HepG2 (cell line): Measurements from ENCODE around the gene CBLN3. TPM values are rescaled to one million over a fixed set of nuclear protein-coding genes. Genes with fewer than 3 reads are reported as not detected.
A peak's percentile ranks its signal among the peaks of the same experiment; 100 is the strongest.

Experiments
- CHCHD3 ChIP-seq: sonication (generic); formaldehyde crosslinking; IDR thresholded peaks from 2 replicates; pipeline ENCODE4 v1.8.0; 2022; ENCODE audit warnings: mild to moderate bottlenecking, missing genetic modification reagents, moderate library complexity
- FOXM1 ChIP-seq: sonication (generic); formaldehyde crosslinking; IDR thresholded peaks from 2 replicates; pipeline ENCODE4 v1.5.0; 2020; ENCODE audit warnings: missing genetic modification reagents
- MXD4 ChIP-seq: IDR thresholded peaks from 2 replicates; pipeline ENCODE4 v1.6.1; 2016; ENCODE audit warnings: mild to moderate bottlenecking, missing biosample characterization, missing genetic modification reagents
- NONO ChIP-seq, 2 experiments: fragments of 450-650 bp in 1 of 2; sonication (generic) in 1 of 2; formaldehyde crosslinking in 1 of 2; IDR thresholded peaks in 1 of 2; conservative IDR thresholded peaks in 1 of 2; 2 replicates each; pipeline versions ENCODE4 v1.6.1 to v1.8.0; 2017 to 2022; ENCODE audit warnings: mild to moderate bottlenecking in 1 of 2, missing genetic modification reagents in 1 of 2, moderate library complexity in 1 of 2
- POLR2AphosphoS5 ChIP-seq: IDR thresholded peaks from 2 replicates; pipeline ENCODE4 v1.6.1; 2012; ENCODE audit warnings: low read depth, low read length
- RBAK ChIP-seq: sonication (generic); formaldehyde crosslinking; IDR thresholded peaks from 2 replicates; pipeline ENCODE4 v1.5.1; 2020; ENCODE audit warnings: mild to moderate bottlenecking, missing genetic modification reagents
- RNF2 ChIP-seq: fragments of 450-650 bp; conservative IDR thresholded peaks from 2 replicates; pipeline ENCODE4 v1.6.1; 2016; ENCODE audit warnings: low read depth
- SOX13 ChIP-seq, 3 experiments: fragments of 450-650 bp in 1 of 3; sonication (generic) in 1 of 3; formaldehyde crosslinking in 1 of 3; IDR thresholded peaks in 2 of 3; conservative IDR thresholded peaks in 1 of 3; 2 replicates each; pipeline versions ENCODE4 v1.5.0 to v1.6.1; 2016 to 2020; ENCODE audit warnings: antibody characterized with exemption in 1 of 3, mild to moderate bottlenecking in 1 of 3, missing compliant biosample characterization in 1 of 3, missing genetic modification reagents in 1 of 3, moderate library complexity in 1 of 3
- YY1 ChIP-seq: IDR thresholded peaks from 2 replicates; pipeline ENCODE4 v1.6.1; 2011; ENCODE audit warnings: low read length, low read depth, moderate library complexity, mild to moderate bottlenecking; ENCODE audit not compliant: insufficient read depth, insufficient replicate concordance
- ZNF3 ChIP-seq: IDR thresholded peaks from 2 replicates; pipeline ENCODE4 v1.7.0; 2017; ENCODE audit warnings: inconsistent platforms
- ZNF678 ChIP-seq: sonication (generic); formaldehyde crosslinking; IDR thresholded peaks from 2 replicates; pipeline ENCODE4 v1.4.0; 2020; ENCODE audit warnings: mild to moderate bottlenecking, missing genetic modification reagents
- polyA plus RNA-seq, 8 experiments: library from polyadenylated mRNA; depleted of rRNA in 3 of 8; stranded (reverse) in 7 of 8; unstranded in 1 of 8; fragments of >200 nt; fragmentation: Illumina TruSeq in 4 of 8; extraction: Trizol in 4 of 8; gene quantifications; 2 replicates each; pipeline versions ENCODE4 v1.2.1 to v1.2.3, GENCODE V29; 2011 to 2016; ENCODE audit warnings: low read depth in 4 of 8, missing spikeins in 1 of 8, mixed read lengths in 1 of 8; ENCODE audit not compliant: insufficient read depth in 1 of 8
- total RNA-seq, 5 experiments: library from RNA; depleted of rRNA; stranded (reverse); fragments of >200 nt; fragmentation: Illumina TruSeq; extraction: Trizol; gene quantifications; 2 replicates each; pipeline ENCODE4 v1.2.3, GENCODE V29; 2016; ENCODE audit warnings: low read depth in 1 of 5
- TF ChIP-seq, protein P1 (sequence below): sonication (generic); formaldehyde crosslinking; IDR thresholded peaks from 2 replicates; pipeline ENCODE4 v1.8.1; 2023; ENCODE audit warnings: mild to moderate bottlenecking, missing genetic modification reagents, borderline replicate concordance
- TF ChIP-seq, protein P2 (sequence below): sonication (generic); formaldehyde crosslinking; IDR thresholded peaks from 2 replicates; pipeline ENCODE4 v1.4.0; 2020; ENCODE audit warnings: missing genetic modification reagents
- TF ChIP-seq, protein P3 (sequence below): sonication (generic); formaldehyde crosslinking; IDR thresholded peaks from 2 replicates; pipeline ENCODE4 v1.8.1; 2023; ENCODE audit warnings: mild to moderate bottlenecking, inconsistent platforms, moderate library complexity, missing genetic modification reagents, borderline replicate concordance
- TF ChIP-seq, protein P4 (sequence below): sonication (generic); formaldehyde crosslinking; IDR thresholded peaks from 2 replicates; pipeline ENCODE4 v1.5.1; 2020; ENCODE audit warnings: mild to moderate bottlenecking, missing genetic modification reagents
- TF ChIP-seq, protein P5 (sequence below): IDR thresholded peaks from 2 replicates; pipeline ENCODE4 v1.4.0; 2020; ENCODE audit warnings: mild to moderate bottlenecking, missing genetic modification reagents

Gene CBLN3
- total and polyA plus RNA-seq, 2 of the 13 experiments (the other 11 are each of a cell fraction or from before 2014, with no cell fraction given): 0.66 to 0.98 TPM

DNA sequence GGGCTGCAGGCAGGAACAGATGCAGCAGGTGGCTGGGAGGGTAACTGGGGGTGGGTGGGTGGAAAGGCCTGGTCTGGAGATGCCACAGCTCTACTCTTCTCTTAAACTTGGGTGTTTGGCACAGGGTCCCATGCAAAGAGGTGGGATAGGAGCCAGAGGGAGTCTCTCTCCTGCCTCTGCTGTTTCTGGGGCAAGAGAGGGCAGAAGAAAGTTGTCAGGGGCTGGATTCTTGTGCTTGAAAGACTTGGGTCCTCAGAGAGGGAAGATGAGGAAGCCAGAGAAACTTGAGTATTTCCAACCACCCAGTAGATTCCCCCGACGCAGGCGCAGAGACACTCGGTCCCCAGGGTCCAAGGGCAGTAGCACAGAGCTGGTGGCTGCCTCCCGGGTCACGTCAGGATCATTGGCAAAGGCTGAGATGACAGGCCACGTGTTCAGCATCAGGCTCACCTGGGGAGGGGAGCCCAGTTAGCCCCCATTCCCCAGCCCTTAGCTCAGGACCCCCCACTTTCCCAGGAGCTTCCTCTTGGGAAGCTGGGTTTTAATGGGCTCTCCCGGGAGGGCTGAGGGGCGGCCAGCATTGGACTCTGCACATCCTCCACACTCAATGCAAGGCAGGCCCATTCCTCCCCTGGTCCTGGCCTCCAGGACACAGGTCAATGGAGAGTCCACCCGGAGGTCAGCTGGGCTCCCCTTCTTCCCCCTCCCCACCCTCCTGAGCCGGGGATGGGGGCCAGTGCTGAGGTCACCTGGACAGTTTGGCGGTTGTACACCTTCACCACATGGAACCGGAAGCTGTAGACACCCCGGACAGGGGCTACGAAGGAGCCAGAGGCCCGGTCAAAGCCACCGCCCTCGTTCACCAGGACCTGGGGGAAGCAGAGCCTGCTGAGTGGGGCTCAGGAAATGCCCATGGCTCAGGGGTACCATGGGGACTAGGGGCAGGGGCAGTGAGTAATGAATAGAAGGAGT, 1.6 kb downstream of the CBLN3 start (continued):
- TF ChIP-seq, protein P1, sequence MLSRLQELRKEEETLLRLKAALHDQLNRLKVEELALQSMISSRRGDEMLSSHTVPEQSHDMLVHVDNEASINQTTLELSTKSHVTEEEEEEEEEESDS: 0 out of 2 replicates have a peak, but pooled peaks have one; percentile 18
- TF ChIP-seq, protein P2, sequence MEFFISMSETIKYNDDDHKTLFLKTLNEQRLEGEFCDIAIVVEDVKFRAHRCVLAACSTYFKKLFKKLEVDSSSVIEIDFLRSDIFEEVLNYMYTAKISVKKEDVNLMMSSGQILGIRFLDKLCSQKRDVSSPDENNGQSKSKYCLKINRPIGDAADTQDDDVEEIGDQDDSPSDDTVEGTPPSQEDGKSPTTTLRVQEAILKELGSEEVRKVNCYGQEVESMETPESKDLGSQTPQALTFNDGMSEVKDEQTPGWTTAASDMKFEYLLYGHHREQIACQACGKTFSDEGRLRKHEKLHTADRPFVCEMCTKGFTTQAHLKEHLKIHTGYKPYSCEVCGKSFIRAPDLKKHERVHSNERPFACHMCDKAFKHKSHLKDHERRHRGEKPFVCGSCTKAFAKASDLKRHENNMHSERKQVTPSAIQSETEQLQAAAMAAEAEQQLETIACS: no peak
- no peak for TF ChIP-seq ZNF678 (CRISPR knock-in tag)
- TF ChIP-seq, protein P3, sequence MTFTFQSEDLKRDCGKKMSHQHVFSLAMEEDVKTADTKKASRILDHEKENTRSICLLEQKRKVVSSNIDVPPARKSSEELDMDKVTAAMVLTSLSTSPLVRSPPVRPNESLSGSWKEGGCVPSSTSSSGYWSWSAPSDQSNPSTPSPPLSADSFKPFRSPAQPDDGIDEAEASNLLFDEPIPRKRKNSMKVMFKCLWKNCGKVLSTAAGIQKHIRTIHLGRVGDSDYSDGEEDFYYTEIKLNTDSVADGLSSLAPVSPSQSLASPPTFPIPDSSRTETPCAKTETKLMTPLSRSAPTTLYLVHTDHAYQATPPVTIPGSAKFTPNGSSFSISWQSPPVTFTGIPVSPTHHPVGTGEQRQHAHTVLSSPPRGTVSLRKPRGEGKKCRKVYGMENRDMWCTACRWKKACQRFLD (CRISPR knock-in tag): no peak
- TF ChIP-seq, protein P4, sequence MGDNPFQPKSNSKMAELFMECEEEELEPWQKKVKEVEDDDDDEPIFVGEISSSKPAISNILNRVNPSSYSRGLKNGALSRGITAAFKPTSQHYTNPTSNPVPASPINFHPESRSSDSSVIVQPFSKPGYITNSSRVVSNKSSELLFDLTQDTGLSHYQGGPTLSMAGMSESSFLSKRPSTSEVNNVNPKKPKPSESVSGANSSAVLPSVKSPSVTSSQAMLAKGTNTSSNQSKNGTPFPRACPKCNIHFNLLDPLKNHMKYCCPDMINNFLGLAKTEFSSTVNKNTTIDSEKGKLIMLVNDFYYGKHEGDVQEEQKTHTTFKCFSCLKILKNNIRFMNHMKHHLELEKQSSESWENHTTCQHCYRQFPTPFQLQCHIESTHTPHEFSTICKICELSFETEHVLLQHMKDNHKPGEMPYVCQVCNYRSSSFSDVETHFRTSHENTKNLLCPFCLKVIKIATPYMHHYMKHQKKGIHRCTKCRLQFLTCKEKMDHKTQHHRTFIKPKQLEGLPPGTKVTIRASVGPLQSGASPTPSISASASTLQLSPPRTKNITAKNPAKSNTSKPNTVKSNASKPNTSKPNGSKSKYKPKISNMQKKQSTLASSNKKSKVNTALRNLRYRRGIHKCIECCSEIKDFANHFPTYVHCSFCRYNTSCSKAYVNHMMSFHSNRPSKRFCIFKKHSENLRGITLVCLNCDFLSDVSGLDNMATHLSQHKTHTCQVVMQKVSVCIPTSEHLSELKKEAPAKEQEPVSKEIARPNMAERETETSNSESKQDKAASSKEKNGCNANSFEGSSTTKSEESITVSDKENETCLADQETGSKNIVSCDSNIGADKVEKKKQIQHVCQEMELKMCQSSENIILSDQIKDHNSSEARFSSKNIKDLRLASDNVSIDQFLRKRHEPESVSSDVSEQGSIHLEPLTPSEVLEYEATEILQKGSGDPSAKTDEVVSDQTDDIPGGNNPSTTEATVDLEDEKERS: no peak
- no peak for TF ChIP-seq ZNF3 (CRISPR knock-in tag)
- TF ChIP-seq, protein P5, sequence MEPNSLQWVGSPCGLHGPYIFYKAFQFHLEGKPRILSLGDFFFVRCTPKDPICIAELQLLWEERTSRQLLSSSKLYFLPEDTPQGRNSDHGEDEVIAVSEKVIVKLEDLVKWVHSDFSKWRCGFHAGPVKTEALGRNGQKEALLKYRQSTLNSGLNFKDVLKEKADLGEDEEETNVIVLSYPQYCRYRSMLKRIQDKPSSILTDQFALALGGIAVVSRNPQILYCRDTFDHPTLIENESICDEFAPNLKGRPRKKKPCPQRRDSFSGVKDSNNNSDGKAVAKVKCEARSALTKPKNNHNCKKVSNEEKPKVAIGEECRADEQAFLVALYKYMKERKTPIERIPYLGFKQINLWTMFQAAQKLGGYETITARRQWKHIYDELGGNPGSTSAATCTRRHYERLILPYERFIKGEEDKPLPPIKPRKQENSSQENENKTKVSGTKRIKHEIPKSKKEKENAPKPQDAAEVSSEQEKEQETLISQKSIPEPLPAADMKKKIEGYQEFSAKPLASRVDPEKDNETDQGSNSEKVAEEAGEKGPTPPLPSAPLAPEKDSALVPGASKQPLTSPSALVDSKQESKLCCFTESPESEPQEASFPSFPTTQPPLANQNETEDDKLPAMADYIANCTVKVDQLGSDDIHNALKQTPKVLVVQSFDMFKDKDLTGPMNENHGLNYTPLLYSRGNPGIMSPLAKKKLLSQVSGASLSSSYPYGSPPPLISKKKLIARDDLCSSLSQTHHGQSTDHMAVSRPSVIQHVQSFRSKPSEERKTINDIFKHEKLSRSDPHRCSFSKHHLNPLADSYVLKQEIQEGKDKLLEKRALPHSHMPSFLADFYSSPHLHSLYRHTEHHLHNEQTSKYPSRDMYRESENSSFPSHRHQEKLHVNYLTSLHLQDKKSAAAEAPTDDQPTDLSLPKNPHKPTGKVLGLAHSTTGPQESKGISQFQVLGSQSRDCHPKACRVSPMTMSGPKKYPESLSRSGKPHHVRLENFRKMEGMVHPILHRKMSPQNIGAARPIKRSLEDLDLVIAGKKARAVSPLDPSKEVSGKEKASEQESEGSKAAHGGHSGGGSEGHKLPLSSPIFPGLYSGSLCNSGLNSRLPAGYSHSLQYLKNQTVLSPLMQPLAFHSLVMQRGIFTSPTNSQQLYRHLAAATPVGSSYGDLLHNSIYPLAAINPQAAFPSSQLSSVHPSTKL (CRISPR knock-in tag): peak; percentile 53
- TF ChIP-seq NONO (IDR thresholded peaks at IDR 0.05): no peak
- 0 out of 2 replicates have a peak, but pooled peaks have one; percentile 13 for TF ChIP-seq NONO (CRISPR knock-in tag; conservative IDR thresholded peaks at IDR 0.05)
- TF ChIP-seq YY1: no peak
- peak; percentile 91 for TF ChIP-seq MXD4 (CRISPR knock-in tag)
- TF ChIP-seq CHCHD3 (CRISPR knock-in tag): no peak
- TF ChIP-seq RNF2: peak; percentile 66; the same call in 1 of the 2 replicates
- TF ChIP-seq SOX13 (IDR thresholded peaks at IDR 0.05): 0 out of 2 replicates have a peak, but pooled peaks have one; percentile 26
- no peak for TF ChIP-seq SOX13 (CRISPR knock-in tag; conservative IDR thresholded peaks at IDR 0.05 in 1 of 2, IDR thresholded peaks at IDR 0.05 in 1 of 2)
- TF ChIP-seq FOXM1 (CRISPR knock-in tag): no peak
- TF ChIP-seq POLR2AphosphoS5: peak; percentile 71
- no peak for TF ChIP-seq RBAK (CRISPR knock-in tag)
